Measurements from ENCODE around the gene ITGA8.

The ITGA8 gene

GRCh38 chr10:15684768-15685167, 35.0 kb downstream of the ITGA8 start:
- DNase-seq (ENCODE audit: extremely low read depth, low read depth): no peak
- TF ChIP-seq, protein P1, sequence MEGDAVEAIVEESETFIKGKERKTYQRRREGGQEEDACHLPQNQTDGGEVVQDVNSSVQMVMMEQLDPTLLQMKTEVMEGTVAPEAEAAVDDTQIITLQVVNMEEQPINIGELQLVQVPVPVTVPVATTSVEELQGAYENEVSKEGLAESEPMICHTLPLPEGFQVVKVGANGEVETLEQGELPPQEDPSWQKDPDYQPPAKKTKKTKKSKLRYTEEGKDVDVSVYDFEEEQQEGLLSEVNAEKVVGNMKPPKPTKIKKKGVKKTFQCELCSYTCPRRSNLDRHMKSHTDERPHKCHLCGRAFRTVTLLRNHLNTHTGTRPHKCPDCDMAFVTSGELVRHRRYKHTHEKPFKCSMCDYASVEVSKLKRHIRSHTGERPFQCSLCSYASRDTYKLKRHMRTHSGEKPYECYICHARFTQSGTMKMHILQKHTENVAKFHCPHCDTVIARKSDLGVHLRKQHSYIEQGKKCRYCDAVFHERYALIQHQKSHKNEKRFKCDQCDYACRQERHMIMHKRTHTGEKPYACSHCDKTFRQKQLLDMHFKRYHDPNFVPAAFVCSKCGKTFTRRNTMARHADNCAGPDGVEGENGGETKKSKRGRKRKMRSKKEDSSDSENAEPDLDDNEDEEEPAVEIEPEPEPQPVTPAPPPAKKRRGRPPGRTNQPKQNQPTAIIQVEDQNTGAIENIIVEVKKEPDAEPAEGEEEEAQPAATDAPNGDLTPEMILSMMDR (IDR thresholded peaks at IDR 0.05; ENCODE audit: low read depth, low read length): no peak; the same call in 1 of the 2 replicates

GRCh38 chr10:15681076-15681475, 38.6 kb downstream of the ITGA8 start:
- DNase-seq (ENCODE audit: extremely low read depth, low read depth): no peak

GRCh38 chr10:15678851-15679250, 40.9 kb downstream of the ITGA8 start:
- no peak for DNase-seq (ENCODE audit: extremely low read depth, low read depth)
- TF ChIP-seq, protein P1 (IDR thresholded peaks at IDR 0.05; ENCODE audit: low read depth, low read length): no peak

More at GRCh38 chr10:15681076-15681475, 38.6 kb downstream of the ITGA8 start:
- TF ChIP-seq, protein P1 (IDR thresholded peaks at IDR 0.05; ENCODE audit: low read depth, low read length): no peak

DNA sequence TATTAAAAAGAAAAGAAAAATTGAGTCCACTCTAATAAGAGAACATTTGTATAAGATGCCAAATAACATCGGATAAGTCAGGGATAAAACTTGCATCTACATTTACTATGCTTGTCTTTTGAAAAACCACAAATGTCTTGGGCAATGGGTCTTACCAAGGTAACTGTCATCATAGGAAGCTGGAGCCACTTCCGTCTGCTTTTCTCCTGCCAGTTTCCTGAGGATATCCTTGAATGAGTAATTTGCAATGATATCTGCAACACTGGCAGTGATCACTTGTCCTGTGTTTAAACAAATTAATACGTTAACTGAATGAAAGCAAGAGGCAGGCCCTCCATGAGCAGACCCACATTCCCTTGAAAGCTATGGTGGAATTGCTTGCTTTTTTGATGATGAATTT, 47.3 kb downstream of the ITGA8 start:
- DNase-seq (ENCODE audit: extremely low read depth, low read depth): no peak
- TF ChIP-seq, protein P1 (IDR thresholded peaks at IDR 0.05; ENCODE audit: low read depth, low read length): no peak

GRCh38 chr10:15670880-15671279, 48.8 kb downstream of the ITGA8 start:
- DNase-seq (ENCODE audit: extremely low read depth, low read depth): no peak
- TF ChIP-seq, protein P1 (IDR thresholded peaks at IDR 0.05; ENCODE audit: low read depth, low read length): no peak

DNA sequence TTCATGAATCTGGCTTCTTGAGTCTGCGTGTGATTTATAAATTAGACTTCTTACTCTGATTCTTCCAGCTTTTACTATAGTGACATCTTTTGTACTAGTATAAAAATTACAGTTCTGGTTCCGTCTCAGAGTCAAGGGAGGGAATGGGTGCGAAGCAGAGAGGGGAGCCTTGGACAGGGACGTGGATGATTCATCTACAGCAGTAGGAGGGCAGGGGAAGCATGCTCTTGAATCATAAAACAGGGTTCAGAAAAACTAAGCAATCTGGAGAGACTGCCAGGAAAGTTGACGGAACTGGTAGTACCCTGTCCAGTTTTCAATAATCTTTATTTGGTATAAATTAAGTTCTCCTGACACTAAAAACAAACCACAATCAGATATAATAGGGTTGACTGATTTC, 58.1 kb downstream of the ITGA8 start:
- DNase-seq (ENCODE audit: extremely low read depth, low read depth): peak; percentile 47
- TF ChIP-seq, protein P1 (IDR thresholded peaks at IDR 0.05; ENCODE audit: low read depth, low read length): no peak

DNA sequence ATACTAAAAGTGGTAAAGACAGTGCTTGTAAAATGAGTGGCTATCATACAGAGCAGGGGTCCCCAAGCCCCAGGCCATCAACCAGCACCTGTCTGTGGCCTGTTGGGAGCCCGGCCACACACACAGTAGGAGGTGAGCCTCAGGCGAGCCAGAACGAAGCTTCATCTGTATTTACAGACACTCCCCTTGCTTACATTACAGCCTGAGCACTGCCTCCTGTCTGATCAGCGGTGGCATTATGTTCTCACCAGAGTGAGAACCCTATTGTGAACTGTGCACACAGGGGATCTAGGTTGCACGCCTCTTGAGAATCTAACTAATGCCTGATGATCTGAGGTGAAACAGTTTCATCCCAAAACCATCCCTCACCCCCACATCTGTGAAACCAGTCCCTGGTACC, 58.7 kb downstream of the ITGA8 start:
- DNase-seq (ENCODE audit: extremely low read depth, low read depth): no peak
- TF ChIP-seq, protein P1 (IDR thresholded peaks at IDR 0.05; ENCODE audit: low read depth, low read length): no peak

All from AG09319 (cell line).